ENCODE results near the gene HMGN1.
A peak's percentile ranks its signal among the peaks of the same experiment; 100 is the strongest.

Gene HMGN1

GRCh38 chr21:39326607-39327307, 22.1 kb downstream of the HMGN1 start:
- DNase-seq, result no peak

DNA sequence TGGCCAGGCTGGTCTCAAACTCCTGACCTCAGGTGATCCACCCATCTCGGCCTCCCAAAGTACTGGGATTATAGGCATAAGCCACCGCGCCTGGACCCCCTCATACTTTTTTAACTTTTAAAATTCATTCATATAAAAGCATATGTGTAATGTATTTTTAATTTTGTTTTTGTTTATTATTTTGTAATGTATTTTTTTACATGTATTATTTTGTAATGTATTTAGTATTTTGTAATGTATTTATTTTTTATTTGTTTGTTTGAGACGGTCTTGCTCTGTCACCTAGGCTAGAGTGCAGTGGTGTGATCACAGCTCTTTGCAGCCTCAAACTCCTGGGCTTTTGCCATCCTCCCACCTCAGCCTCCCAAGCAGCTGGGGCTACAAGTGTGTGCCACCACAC, 23.4 kb downstream of the HMGN1 start:
- no peak for DNase-seq

DNA sequence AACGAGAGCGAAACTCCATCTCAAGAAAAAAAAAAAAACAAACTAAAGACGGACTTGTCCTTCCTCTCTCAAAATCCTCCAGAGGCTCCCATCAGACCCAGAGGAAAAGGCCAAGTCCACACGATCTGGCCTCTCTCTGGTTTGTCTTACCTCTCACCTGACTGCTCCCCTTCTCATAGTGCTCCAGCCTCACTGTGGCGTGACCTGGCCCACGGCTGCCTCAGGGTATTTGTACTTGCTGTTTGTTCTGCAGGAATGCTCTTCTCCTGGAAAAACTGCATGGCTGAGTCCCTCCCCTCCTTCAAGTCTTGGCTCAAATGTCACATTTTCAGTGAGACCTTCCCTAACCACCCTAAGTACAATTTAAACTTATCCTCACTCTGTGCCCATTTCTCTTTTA, 27.5 kb downstream of the HMGN1 start:
- no peak for DNase-seq

DNA sequence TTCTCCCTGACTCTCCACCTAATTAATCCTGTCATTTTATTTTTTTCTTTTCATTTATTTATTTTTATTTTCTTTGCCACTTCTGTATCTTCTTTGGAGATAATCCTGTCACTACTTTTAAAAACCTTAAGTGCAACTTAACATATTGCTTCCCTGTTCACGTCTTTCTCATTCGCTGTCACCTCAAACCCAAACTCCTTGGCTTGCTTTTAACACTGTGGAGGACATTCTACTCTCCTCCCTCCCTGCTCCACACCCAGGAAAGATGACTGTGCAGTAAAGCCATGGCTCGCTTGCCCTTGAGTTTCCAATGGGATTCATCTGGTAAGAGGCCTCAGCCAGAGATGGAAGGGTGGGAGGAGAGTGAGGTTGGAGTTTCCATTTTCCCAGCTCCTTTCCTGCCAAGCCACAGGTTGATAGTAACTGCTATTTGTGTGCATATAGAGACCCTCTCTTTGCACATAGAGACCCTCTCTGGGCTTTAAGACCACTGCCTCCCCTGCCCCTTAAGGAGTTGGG, 29.0 kb downstream of the HMGN1 start:
- DNase-seq, result no peak

DNA sequence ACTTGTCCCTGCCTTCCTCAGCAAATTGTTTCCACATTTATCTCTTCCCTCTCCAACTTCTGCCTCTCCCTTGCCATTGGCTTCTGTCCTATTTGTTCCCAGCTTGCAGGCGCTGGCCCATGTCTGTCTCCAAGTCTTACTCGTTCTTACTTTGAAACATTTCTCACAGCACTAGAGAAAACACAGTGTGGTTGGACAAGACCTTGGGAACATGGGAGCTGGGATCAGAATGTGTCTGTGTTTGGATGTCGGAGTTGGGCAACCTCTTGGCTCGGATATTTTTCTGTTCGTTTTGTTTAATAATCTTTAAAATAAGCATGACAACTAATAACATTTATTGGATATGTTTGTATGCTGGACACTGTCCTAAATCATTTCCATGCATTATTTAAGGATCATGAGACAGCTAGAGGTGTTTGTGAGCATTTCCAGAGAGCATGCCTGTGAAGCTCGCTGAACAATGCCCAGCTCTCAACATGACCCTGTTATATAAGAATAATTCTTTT, 29.6 kb downstream of the HMGN1 start:
- DNase-seq, result no peak

DNA sequence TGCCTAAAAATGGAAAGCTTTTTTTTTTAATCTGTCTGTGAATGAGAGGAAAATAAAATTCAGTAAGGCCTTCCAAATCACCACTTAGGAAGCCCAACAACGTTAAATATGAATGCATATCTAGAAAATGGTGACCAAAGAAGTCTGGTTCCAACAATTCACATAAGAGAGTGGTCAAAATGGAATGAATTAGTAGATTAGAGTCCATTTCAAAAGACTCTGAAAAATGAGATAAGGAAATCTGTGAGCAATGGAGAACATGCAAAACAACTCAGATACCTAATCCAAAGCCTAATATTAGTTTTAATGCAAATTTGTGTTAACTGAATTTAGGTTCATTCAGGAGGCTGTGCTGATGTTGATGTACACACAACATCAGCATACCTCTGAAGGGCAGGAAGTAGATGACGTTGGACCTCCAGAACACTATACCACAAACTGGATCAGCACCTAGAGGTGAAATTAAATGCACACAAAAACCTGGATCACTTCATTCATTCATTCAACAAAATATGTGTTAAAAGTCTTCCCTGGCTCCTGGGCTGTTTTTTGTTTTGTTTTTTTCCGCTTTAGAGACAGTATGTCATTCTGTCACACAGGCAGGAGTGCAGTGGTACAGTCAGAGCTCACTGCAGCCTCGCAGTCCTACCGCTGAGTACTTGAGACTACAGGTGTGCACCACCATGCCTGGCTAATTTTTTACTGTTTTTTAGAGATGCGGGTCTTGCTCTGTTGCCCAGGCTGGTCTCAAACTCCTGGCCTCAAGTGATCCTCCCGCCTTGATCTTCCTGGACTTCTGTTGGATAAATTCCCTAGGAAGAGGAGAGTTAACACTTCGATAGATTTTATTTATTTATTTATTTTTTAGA, 30.6 kb downstream of the HMGN1 start:
- no peak for DNase-seq

GRCh38 chr21:39317134-39318090, 31.5 kb downstream of the HMGN1 start:
- no peak for DNase-seq

DNA sequence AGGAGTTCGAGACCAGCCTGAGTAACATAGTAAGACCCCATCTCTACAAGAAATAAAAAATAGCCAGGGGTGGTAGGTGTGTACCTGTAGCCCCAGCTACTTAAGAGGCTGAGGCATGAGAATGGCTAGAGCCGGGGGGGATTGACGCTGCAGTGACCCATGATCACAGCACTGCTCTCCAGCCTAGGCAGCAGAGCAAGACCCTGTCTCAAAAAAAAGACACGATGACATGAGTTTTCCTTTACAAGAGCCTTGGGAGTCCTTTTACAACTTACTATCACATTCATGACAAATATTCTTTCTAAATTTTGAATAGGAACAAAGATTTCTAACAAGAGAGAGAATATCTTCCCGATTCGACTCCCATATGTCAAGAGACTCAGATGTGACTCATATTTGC, 32.2 kb downstream of the HMGN1 start:
- no peak for DNase-seq

- no peak for DNase-seq
Observed at GRCh38 chr21:39315603-39316445, 33.1 kb downstream of the HMGN1 start.

GRCh38 chr21:39314143-39315027, 34.5 kb downstream of the HMGN1 start:
- DNase-seq, result peak; percentile 48 to 50

DNA sequence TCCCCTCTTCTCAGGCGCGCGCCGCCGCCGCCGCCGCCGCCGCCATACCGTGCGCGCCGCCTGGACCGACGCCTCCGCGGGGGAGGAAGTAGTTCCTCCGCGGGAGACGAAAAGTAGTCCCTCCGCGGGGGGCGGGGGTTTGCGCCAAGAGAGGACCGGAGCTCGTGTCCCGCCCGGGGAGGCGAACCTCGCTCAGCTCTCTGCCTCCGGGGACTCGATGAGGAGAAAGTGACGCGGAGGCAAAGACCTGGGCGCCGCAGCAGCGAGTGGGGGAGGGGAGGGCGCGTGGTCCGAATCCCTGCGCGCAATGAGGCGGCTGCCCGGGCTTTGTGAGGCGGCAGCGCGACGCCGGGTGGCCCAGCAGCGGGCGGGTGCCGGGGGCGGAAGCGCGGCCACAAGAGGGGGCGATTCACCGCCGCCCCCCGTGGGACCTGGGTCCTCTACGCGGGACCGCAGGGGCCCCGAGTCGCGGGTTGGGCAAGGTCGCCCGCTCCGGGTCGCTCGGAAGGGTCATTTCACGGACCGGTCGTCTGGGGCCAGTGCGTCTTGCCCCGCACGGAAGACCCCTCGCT, 35.2 kb downstream of the HMGN1 start, which contains the start of gene BRWD1:
Gene BRWD1 (minus strand): TSS at position 62 of the 572 bp plus-strand sequence. CDS start 141 bp downstream, outside the sequence.
- DNase-seq, result peak; percentile 79 to 81

DNA sequence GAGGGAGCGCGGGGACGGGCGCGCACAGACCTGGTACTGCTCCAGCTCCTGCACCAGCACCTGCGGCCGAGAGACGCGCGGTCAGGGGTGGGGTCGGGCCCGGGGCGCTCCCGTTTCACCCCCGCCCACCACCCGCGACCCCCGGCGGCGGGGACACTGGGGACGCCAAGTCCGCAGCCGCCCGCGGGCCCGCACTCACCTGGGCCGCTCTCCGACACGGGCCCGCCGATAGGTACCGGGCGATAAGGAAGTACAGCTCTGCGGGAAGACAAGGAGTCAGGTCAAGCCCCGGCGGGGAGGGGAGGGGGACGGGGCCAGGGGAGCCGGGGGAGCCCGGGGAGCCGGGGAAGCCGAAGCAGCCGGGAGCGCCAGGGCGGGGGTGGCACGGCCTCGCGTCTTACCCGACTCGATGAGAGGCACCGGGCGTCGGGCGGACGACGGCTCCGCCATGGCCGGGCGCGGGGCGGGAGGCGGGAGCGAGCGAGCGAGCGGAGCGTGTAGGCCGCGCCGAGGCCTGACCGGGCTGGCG, 35.8 kb downstream of the HMGN1 start:
- peak in 1 of 2 donors; percentile 39 for DNase-seq

- peak; percentile 95 to 97 for DNase-seq
Observed at GRCh38 chr21:39312112-39313041, 36.5 kb downstream of the HMGN1 start.

DNA sequence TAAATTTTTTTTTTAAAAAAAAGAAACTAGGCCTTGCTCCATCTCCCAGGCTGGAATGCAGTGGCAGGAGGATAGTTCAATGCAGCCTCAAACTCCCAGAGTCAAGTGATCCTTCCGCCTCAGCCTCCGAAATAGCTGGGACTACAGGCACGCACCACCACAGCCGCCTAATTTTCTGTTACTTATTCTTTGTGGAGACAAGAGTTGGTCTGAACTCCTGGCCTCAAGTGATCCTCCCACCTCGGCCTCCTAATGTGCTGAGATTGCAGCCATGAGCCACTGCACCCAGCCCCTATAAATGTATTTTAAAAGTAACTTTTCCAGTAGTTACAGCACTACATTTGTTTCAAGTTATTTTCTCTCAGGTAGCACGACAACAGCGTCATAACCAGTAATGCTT, 37.7 kb downstream of the HMGN1 start:
- DNase-seq, result no peak

- no peak for DNase-seq
Observed at GRCh38 chr21:39307466-39307865, 41.4 kb downstream of the HMGN1 start.

DNA sequence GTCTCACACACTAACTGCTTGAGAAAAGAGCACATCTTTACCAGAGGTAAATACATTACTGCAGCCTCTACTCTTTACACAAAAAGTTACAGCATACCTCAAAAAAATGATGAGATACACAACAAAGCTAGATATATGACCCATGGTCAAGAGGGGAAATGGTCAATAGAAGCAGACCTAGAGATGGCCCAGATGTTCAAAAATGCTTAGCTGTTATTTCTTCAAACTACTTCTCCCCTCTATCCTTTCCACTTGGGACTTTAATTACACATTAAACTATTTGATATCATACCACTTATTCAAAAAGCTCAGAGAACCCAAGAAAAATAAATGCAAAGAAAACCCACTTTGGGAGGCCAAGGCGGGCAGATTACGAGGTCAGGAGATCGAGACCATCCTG, 48.3 kb downstream of the HMGN1 start:
- no peak for DNase-seq

DNA sequence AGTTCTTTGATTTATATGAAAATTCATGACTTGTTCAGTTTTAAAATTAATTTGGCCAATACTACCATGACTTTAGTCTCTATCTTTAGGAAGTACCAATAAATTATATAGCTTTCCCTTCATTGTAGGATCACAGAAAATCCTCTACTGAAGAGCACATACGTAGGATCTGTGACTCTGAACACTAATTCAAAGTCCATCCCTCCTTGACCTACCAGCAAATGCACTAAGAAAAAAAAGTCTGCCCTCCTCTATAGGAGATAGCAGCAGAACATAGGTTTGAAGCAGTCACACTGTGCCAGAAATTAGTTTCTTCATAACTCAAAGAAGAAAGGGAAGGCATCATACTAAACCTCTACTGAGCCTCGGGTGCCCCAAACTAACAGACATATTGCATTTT, 52.0 kb downstream of the HMGN1 start:
- DNase-seq, result no peak
